Neural progenitor cell (in vitro differentiated cells): ENCODE measurements around the gene CITED4. TPM values are rescaled to one million over a fixed set of nuclear protein-coding genes. Genes with fewer than 3 reads are reported as not detected.
A peak's percentile ranks its signal among the peaks of the same experiment; 100 is the strongest.

Experiments
- DNase-seq: peaks from one replicate; pipeline ENCODE4 v3.0.0-alpha.2; 2016; ENCODE audit warnings: low spot score
- H2AFZ ChIP-seq: fragments of 200-600 bp; sonication (generic); replicated peaks from 2 replicates; pipeline ENCODE4 v1.6.1; 2016; ENCODE audit warnings: antibody characterized with exemption
- H3F3A ChIP-seq: fragments of 200-600 bp; sonication (generic); 2 replicates; pipeline ENCODE4 v1.6.1; 2016; ENCODE audit warnings: antibody characterized with exemption, low read depth
- H3K27ac ChIP-seq: fragments of 200-600 bp; sonication (generic); 2 replicates; pipeline ENCODE4 v1.5.1; 2016; ENCODE audit warnings: mild to moderate bottlenecking
- H3K27me3 ChIP-seq: fragments of 200-600 bp; sonication (generic); 2 replicates; pipeline ENCODE4 v1.6.1; 2016; ENCODE audit warnings: mild to moderate bottlenecking, moderate library complexity
- H3K36me3 ChIP-seq: fragments of 200-600 bp; sonication (generic); 2 replicates; pipeline ENCODE4 v1.5.1; 2016
- H3K4me1 ChIP-seq: fragments of 200-600 bp; sonication (generic); 2 replicates; pipeline ENCODE4 v1.6.1; 2016; ENCODE audit warnings: mixed run types
- H3K4me2 ChIP-seq: fragments of 200-600 bp; sonication (generic); 2 replicates; pipeline ENCODE4 v1.6.1; 2016
- H3K4me3 ChIP-seq: fragments of 200-600 bp; sonication (generic); 2 replicates; pipeline ENCODE4 v1.5.1; 2016
- H3K79me2 ChIP-seq: fragments of 200-600 bp; sonication (generic); 2 replicates; pipeline ENCODE4 v1.6.1; 2016; ENCODE audit warnings: low read depth
- H3K9ac ChIP-seq: fragments of 200-600 bp; sonication (generic); 2 replicates; pipeline ENCODE4 v1.6.1; 2016
- H3K9me3 ChIP-seq: fragments of 200-600 bp; sonication (generic); 2 replicates; pipeline ENCODE4 v1.5.1; 2016; ENCODE audit warnings: low read depth
- H4K20me1 ChIP-seq: fragments of 200-600 bp; sonication (generic); 2 replicates; pipeline ENCODE4 v1.6.1; 2016; ENCODE audit warnings: low read depth
- H3K27ac Mint-ChIP-seq: 3 replicates; pipeline ENCODE4 v1.8.0; 2021; ENCODE audit warnings: mixed read lengths
- H3K27me3 Mint-ChIP-seq: 2 replicates; pipeline ENCODE4 v1.8.0; 2022; ENCODE audit warnings: low read depth, mild to moderate bottlenecking, inconsistent platforms, moderate library complexity, mixed read lengths; ENCODE audit not compliant: insufficient read depth
- H3K36me3 Mint-ChIP-seq: 3 replicates; pipeline ENCODE4 v1.8.0; 2021; ENCODE audit warnings: mixed read lengths
- H3K4me1 Mint-ChIP-seq: 3 replicates; pipeline ENCODE4 v1.8.0; 2021; ENCODE audit warnings: mixed read lengths
- H3K4me3 Mint-ChIP-seq: 3 replicates; pipeline ENCODE4 v1.8.0; 2021; ENCODE audit warnings: mild to moderate bottlenecking, moderate library complexity, mixed read lengths
- H3K9me3 Mint-ChIP-seq: 3 replicates; pipeline ENCODE4 v1.8.0; 2020; ENCODE audit warnings: mixed read lengths
- EZH2 ChIP-seq: fragments of 200-600 bp; sonication (generic); IDR thresholded peaks from 2 replicates; pipeline ENCODE4 v1.6.1; 2017; ENCODE audit warnings: antibody characterized with exemption, mild to moderate bottlenecking, moderate library complexity
- EZH2phosphoT487 ChIP-seq: fragments of 200-600 bp; sonication (generic); IDR thresholded peaks from 2 replicates; pipeline ENCODE4 v1.6.1; 2017; ENCODE audit warnings: antibody characterized with exemption
- total RNA-seq: library from RNA; depleted of rRNA; stranded (reverse); fragments of >200 nt; gene quantifications from 2 replicates; pipeline ENCODE4 v1.2.3, GENCODE V29; 2015; ENCODE audit warnings: low replicate concordance
- TF ChIP-seq, protein P1 (sequence below): fragments of 200-600 bp; sonication (generic); IDR thresholded peaks from 2 replicates; pipeline ENCODE4 v1.5.1; 2017; ENCODE audit warnings: antibody characterized with exemption, mild to moderate bottlenecking

The CITED4 gene
- total RNA-seq, 1 donor from 2014 or later = 0.77 TPM

DNA sequence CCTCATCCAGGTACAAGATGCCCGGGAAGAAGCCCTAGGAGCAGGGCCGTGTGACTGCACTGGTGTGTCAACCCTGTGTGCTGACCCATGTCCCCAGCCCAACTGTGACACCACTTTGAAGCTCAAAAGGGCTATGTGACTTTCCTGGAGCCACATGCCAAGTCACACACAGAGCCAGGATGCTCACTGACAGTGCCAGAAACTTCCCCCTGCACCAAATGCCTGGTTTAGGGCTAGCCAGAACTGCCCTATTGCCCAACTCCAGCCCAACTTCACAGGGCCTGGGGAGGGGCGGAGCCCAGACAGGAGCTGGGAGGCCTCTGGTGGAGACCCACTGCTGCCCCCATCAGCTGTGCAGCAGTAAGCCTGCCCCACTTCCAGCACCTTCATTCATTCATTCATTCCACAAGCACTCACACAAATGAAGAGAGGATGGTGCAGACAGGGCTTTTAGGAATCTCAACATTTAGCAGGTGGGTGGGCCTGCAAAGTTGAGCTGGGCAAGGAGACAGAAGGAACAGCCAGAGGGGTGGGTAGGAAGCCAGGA, 41.8 kb downstream of the CITED4 start:
- no peaks in the 10 kb centered on the region for H3K36me3 ChIP-seq
- no peaks in the 10 kb centered on the region for H3K9me3 ChIP-seq
- no peak overlapping the region for H3K27ac ChIP-seq
- H3K79me2 ChIP-seq = no peaks in the 10 kb centered on the region
- H2AFZ ChIP-seq = no peak overlapping the region
- peak; percentile 58 for DNase-seq
- Mint-ChIP-seq H3K27me3 (peaks cover 7% of the 10 kb centered on the region), H3K9me3 (no peaks in the 10 kb centered on the region), H3K4me1 (peaks cover 37% of the 10 kb centered on the region), H3K36me3 (no peaks in the 10 kb centered on the region), H3K27ac (peak overlapping the region; percentile 57), H3K4me3 (no peak overlapping the region)
- peaks cover 68% of the 10 kb centered on the region for H3K27me3 ChIP-seq
- peaks cover 19% of the 10 kb centered on the region for H4K20me1 ChIP-seq
- no peak for TF ChIP-seq EZH2
- TF ChIP-seq, protein P1, sequence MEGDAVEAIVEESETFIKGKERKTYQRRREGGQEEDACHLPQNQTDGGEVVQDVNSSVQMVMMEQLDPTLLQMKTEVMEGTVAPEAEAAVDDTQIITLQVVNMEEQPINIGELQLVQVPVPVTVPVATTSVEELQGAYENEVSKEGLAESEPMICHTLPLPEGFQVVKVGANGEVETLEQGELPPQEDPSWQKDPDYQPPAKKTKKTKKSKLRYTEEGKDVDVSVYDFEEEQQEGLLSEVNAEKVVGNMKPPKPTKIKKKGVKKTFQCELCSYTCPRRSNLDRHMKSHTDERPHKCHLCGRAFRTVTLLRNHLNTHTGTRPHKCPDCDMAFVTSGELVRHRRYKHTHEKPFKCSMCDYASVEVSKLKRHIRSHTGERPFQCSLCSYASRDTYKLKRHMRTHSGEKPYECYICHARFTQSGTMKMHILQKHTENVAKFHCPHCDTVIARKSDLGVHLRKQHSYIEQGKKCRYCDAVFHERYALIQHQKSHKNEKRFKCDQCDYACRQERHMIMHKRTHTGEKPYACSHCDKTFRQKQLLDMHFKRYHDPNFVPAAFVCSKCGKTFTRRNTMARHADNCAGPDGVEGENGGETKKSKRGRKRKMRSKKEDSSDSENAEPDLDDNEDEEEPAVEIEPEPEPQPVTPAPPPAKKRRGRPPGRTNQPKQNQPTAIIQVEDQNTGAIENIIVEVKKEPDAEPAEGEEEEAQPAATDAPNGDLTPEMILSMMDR = peak; percentile 41
- peaks cover 24% of the 10 kb centered on the region for H3K4me1 ChIP-seq
- H3K9ac ChIP-seq = no peak overlapping the region
- H3K4me3 ChIP-seq = no peak overlapping the region
- no peak overlapping the region for H3K4me2 ChIP-seq
- peaks cover 17% of the 10 kb centered on the region for H3F3A ChIP-seq

- Histone ChIP-seq H3K4me2 (peak overlapping the region; percentile 84), H3K9me3 (no peaks in the 10 kb centered on the region), H3K4me1 (peaks cover 14% of the 10 kb centered on the region), H3K27ac (no peak overlapping the region), H4K20me1 (peaks cover 11% of the 10 kb centered on the region), H3K27me3 (peaks cover 70% of the 10 kb centered on the region), H3K4me3 (no peak overlapping the region), H3K36me3 (no peaks in the 10 kb centered on the region), H3K79me2 (no peaks in the 10 kb centered on the region), H2AFZ (no peak overlapping the region), H3F3A (peaks cover 6% of the 10 kb centered on the region), H3K9ac (no peak overlapping the region)
- Mint-ChIP-seq H3K9me3 (no peaks in the 10 kb centered on the region), H3K4me1 (peaks cover 25% of the 10 kb centered on the region), H3K4me3 (peak overlapping the region; percentile 66), H3K36me3 (no peaks in the 10 kb centered on the region), H3K27ac (no peak overlapping the region), H3K27me3 (peaks cover 7% of the 10 kb centered on the region)
- TF ChIP-seq EZH2 (no peak), EZH2phosphoT487 (no peak)
- TF ChIP-seq, protein P1 = no peak
- DNase-seq = no peak
Observed at GRCh38 chr1:40819101-40819500, 43.1 kb downstream of the CITED4 start.

DNA sequence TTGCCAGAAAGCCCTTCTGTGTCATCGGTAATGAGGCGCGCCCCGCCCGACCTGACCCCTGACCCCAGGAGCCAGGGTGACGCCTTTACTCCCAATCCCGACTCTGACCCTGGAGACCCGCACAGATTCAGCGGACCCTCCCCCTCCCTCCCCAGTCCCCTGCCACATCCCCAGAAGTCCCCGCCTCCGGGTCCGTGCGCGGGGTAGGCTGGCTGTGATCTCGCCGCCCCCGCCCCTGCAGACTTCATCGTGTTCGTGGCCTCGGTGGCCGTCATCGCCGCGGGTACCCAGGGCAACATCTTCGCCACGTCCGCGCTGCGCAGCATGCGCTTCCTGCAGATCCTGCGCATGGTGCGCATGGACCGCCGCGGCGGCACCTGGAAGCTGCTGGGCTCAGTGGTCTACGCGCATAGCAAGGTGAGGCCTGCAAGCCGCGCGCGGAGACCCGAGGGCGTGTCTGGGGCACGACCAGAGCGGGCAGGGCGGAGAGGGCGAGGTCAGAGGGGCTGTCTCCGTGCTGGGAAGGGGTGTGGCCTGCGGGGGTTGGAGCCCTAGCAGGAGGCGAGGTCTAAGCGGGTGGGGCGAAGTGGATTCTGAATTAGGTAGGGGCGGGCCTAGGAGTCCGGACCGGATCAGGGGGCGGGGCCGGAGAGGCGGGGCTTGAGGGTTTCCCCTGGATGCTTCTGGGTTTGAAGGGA, 43.8 kb downstream of the CITED4 start:
- Mint-ChIP-seq H3K4me1 (peaks cover 24% of the 10 kb centered on the region), H3K27me3 (peaks cover 7% of the 10 kb centered on the region), H3K36me3 (no peaks in the 10 kb centered on the region), H3K9me3 (no peaks in the 10 kb centered on the region), H3K4me3 (peak overlapping the region; percentile 80), H3K27ac (no peak overlapping the region)
- H2AFZ ChIP-seq = peak overlapping the region; percentile 75
- peaks cover 9% of the 10 kb centered on the region for H3K4me1 ChIP-seq
- peak overlapping the region; percentile 84 for H3K4me2 ChIP-seq
- H3K9ac ChIP-seq = no peak overlapping the region
- H3K4me3 ChIP-seq = peak overlapping the region; percentile 51
- TF ChIP-seq EZH2phosphoT487 (no peak), EZH2 (peak; percentile 66)
- peaks cover 63% of the 10 kb centered on the region for H3K27me3 ChIP-seq
- no peak overlapping the region for H3K27ac ChIP-seq
- DNase-seq = peak; percentile 92
- H4K20me1 ChIP-seq = peaks cover 11% of the 10 kb centered on the region
- peaks cover 6% of the 10 kb centered on the region for H3F3A ChIP-seq
- no peaks in the 10 kb centered on the region for H3K79me2 ChIP-seq
- H3K9me3 ChIP-seq = no peaks in the 10 kb centered on the region
- no peaks in the 10 kb centered on the region for H3K36me3 ChIP-seq

DNA sequence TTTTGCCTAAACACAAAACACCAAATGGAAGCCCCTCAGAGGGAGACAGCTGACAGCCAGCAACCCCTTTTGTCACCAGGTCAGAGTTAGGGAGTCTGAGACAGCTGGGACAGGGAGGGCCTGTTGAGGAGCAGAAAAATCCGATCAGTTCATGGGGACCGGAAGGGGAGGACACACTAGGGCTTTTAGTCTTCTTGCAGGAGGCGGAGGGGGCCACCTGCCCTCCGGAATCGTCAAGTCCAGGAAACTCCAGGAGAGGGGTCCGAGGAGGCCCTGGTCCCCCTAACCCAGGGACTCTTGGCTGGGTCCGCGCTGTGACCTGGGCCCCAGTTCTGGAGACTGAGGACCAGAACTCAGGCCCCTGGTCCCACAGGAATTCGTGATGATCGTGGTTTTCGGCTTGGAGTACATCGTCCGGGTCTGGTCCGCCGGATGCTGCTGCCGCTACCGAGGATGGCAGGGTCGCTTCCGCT, 44.3 kb downstream of the CITED4 start:
- Histone ChIP-seq H3K4me1 (peaks cover 9% of the 10 kb centered on the region), H3K27me3 (peaks cover 57% of the 10 kb centered on the region), H3K4me2 (peak overlapping the region; percentile 84), H2AFZ (peak overlapping the region; percentile 75), H3F3A (peaks cover 6% of the 10 kb centered on the region), H3K36me3 (no peaks in the 10 kb centered on the region), H3K9ac (no peak overlapping the region), H4K20me1 (peaks cover 11% of the 10 kb centered on the region), H3K79me2 (no peaks in the 10 kb centered on the region), H3K9me3 (no peaks in the 10 kb centered on the region), H3K27ac (no peak overlapping the region), H3K4me3 (peak overlapping the region; percentile 51)
- no peaks in the 10 kb centered on the region for H3K36me3 Mint-ChIP-seq
- DNase-seq = no peak
- H3K9me3 Mint-ChIP-seq = no peaks in the 10 kb centered on the region
- TF ChIP-seq EZH2phosphoT487 = no peak
- TF ChIP-seq, protein P1 = no peak
- no peak for TF ChIP-seq EZH2
- peak overlapping the region; percentile 80 for H3K4me3 Mint-ChIP-seq
- peaks cover 26% of the 10 kb centered on the region for H3K4me1 Mint-ChIP-seq
- peaks cover 10% of the 10 kb centered on the region for H3K27me3 Mint-ChIP-seq
- no peak overlapping the region for H3K27ac Mint-ChIP-seq
